Omental fat pad (tissue), 4 donors: ENCODE data around the gene THAP4. TPM values are rescaled to one million over a fixed set of nuclear protein-coding genes. Genes with fewer than 3 reads are reported as not detected.
"Not testable (repeated sequence)": the region's sequence is repeated elsewhere in the genome, so short reads cannot be mapped to it uniquely, and the experiment has no call there.

Experiments used
- ATAC-seq: fragments of 150-250 bp; one replicate; pipeline ENCODE4 v1.9.1; 2016; ENCODE audit warnings: mild to moderate bottlenecking, moderate library complexity; ENCODE audit not compliant: low FRiP score
- DNase-seq: peaks from one replicate; pipeline ENCODE4 v3.0.0-alpha.2; 2019; ENCODE audit warnings: low spot score
- CTCF ChIP-seq, 3 donors: fragments of 450-650 bp; IDR thresholded peaks; one replicate each; pipeline ENCODE4 v1.5.1; 2016 to 2017; ENCODE audit warnings: antibody characterized with exemption in 3 of 3, mild to moderate bottlenecking in 3 of 3, moderate library complexity in 2 of 3
- total RNA-seq, 4 donors: library from RNA; depleted of rRNA; stranded (reverse); fragments of >200 nt; gene quantifications; one replicate each; pipeline ENCODE4 v1.1.0, GENCODE V29; 2016

THAP4 gene
- total RNA-seq, 4 donors from 2014 or later: 29.5 to 55.1 (median 44.8) TPM

- ATAC-seq: no peak
- DNase-seq: no peak
- no peak for TF ChIP-seq CTCF (IDR thresholded peaks at IDR 0.05)
These were observed 64.9 kb downstream of the THAP4 start for GRCh38 chr2:241571821-241572620.

DNA sequence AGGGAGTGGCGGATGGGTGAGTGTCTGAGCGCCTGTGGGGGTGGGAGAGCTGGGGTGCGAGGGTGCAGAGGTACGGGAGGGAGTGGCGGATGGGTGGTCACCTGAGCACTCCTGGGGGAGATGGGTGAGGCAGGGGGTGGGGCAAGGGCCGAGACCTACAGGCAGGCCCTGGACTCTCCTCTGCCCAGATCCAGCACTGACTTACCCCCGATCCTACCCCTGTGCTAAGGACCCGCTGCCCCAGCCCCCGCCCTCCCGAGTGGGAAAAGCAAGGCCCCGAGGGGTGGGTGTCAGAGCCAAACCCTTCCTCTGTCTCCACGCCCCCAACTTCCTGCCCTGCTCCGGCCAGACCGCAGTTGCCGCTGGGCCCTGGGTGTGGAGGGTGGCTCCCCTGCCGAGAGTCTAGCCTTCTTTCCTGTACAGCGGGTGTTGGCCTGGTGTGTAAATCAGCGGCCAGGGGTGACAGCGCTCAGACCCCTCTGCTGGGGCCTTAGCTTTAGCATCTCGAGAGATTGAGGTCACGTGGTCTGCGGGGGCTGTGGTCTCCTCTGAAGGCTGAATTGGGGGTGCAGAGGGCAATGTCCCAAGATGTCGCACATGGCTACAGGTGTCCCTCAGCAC lies 65.9 kb downstream of the THAP4 start:
- TF ChIP-seq CTCF (IDR thresholded peaks at IDR 0.05): no peak
- ATAC-seq (peak; percentile 22), DNase-seq (no peak)

GRCh38 chr2:241569831-241570281 lies 67.1 kb downstream of the THAP4 start:
- no peak for DNase-seq
- TF ChIP-seq CTCF (IDR thresholded peaks at IDR 0.05): no peak
- ATAC-seq: no peak

GRCh38 chr2:241568726-241569125 lies 68.2 kb downstream of the THAP4 start:
- DNase-seq: no peak
- TF ChIP-seq CTCF (IDR thresholded peaks at IDR 0.05): no peak

DNA sequence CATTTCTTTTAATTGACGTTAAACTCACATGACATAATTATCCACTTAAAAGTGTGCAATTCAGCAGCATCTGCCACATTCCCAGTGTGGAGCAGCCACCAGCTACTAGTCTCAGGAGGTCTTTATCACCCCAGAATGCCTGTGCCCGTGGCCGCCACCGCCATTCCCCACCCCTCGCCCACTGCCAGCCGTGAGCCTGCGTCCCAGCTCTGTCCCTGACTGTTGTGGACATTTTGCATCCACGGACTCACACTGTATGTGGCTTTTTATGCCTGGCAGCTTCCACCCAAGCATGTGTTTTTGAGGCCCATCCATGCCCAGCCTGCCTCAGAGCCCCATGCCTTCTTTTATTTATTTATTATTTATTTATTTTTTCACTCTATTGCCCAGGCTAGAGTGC lies 69.2 kb downstream of the THAP4 start:
- DNase-seq (no peak), ATAC-seq (no peak)
- no peak for TF ChIP-seq CTCF (IDR thresholded peaks at IDR 0.05)

More at GRCh38 chr2:241568726-241569125, 68.2 kb downstream of the THAP4 start:
- no peak for ATAC-seq

DNA sequence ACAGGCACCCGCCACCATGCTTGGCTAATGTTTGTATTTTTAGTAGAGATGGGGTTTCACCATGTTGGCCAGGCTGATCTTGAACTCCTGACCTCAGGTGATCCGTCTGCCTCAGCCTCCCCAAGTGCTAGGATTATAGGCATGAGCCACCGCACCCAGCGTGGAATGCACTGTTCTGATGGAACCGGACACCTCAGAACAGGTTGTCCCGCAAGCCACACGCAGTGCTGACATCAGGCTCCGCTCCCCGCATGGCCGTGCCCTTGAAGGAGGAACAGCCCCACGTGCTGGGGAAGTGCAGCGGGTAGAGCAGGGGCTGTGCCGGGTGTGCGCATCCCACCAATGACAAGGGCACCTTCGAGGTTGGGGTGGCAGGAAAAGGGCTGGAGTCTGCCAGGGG lies 69.7 kb downstream of the THAP4 start:
- not testable (repeated sequence) for DNase-seq, ATAC-seq

- DNase-seq (no peak), ATAC-seq (no peak)
- no peak for TF ChIP-seq CTCF (IDR thresholded peaks at IDR 0.05)
These were observed 70.5 kb downstream of the THAP4 start for GRCh38 chr2:241566468-241566867.

DNA sequence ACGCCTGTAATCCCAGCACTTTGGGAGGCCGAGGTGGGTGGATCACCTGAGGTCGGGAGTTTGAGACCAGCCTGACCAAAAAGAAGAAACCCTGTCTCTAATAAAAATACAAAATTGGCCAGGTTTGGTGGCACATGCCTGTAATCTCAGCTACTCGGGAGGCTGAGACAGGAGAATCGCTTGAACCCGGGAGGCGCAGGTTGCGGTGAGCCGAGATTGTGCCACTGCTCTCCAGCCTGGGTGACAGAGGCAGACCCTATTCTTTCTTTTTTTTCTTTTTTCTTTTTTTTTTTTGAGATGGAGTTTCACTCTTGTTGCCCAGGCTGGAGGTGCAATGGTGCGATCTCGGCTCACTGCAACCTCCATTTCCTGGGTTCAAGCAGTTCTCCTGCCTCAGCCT lies 70.9 kb downstream of the THAP4 start:
- DNase-seq, ATAC-seq: not testable (repeated sequence)
